Measurements from ENCODE around the gene GPATCH4.
"Not testable (repeated sequence)": the region's sequence is repeated elsewhere in the genome, so short reads cannot be mapped to it uniquely, and the experiment has no call there.

Gene GPATCH4

DNA sequence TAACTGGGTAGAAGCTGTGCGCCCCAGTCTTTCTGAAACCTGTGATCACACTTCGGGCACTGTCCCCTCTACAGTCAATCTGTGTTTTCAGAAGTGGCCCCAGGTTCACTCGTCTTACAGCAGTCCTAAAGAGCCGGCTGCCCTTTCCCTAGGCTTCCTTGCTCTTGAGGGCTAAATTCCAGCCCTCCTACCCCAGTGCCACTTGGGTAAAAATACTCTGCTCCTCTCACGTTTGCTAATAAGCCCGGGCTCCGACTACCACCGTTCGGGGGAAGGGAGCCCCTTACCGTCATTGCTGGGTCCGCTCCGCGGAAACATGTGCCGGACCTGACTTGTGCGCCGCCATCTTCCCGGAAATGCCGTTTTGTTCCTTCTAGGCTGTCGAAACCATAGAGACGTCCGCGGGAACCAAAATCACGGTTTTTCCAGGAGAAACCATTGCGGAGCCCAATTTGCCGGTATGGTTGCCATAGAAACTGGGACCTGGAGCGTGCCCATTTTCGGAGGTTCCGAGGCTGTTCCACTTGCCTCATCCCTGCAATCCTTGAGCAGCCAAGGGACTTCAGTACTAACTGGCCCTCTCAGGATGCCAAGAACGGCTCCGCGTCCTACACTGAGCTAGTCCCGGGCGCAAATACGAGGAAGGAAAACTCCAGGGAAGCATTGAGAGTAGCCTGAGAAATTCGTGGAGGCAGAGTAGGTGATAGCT, at the start of gene GPATCH4:
Gene GPATCH4 (minus strand): TSS at position 358 of the 709 bp plus-strand sequence.
- DNase-seq (ENCODE audit: low spot score) = peak; percentile 97

- no peak for DNase-seq (ENCODE audit: low spot score)
Measured at GRCh38 chr1:156648951-156649350, 47.7 kb upstream of the GPATCH4 start.

GRCh38 chr1:156648496-156648895, 47.2 kb upstream of the GPATCH4 start:
- DNase-seq (ENCODE audit: low spot score) = no peak

DNA sequence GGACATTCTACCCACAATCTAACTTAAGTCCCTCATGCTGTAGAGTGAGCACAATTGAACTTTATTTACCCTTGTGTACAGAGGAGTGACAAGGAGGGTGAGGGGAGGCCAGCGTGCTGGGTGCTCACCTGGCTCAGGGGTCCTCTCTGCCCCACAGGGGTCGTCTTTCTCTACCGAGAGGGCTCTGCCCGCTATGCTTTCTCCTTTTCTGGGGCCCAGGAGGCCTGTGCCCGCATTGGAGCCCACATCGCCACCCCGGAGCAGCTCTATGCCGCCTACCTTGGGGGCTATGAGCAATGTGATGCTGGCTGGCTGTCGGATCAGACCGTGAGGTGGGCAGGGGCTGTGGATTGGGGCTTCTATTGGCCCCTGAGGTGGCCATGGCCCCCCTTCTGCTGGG, 46.1 kb upstream of the GPATCH4 start:
- DNase-seq (ENCODE audit: low spot score) = no peak

DNA sequence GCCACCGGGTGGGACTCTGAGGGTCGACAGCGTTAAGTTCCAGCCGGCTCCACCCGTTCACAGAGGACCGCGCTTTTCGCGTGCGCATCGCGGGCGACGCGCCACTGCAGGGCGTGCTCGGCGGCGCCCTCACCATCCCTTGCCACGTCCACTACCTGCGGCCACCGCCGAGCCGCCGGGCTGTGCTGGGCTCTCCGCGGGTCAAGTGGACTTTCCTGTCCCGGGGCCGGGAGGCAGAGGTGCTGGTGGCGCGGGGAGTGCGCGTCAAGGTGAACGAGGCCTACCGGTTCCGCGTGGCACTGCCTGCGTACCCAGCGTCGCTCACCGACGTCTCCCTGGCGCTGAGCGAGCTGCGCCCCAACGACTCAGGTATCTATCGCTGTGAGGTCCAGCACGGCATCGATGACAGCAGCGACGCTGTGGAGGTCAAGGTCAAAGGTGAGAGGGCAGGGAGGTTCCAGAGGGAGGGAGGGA, 45.5 kb upstream of the GPATCH4 start:
- no peak for DNase-seq (ENCODE audit: low spot score)

- DNase-seq (ENCODE audit: low spot score) = no peak
Measured at GRCh38 chr1:156645666-156646065, 44.4 kb upstream of the GPATCH4 start.

DNA sequence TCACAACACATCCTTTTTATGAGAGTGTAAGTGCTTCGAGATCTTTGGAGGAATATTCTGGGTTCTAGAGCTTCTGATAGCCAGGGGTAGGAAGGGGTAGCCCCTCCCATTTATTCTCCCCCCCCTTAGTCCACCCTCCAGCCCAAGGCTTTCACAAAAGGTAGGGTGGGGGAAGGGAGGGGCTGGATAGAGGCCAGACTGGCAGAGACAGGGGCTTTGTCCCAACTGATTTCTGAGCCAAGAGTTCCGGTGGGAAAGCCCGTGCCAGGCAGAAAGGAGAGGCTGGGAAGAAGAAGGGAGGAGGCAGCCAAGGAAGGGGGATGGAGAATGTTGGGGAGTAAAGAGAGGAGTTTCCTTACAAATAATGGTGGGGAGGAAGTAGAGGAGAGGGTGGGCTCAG, 43.8 kb upstream of the GPATCH4 start:
- DNase-seq (ENCODE audit: low spot score) = no peak

DNA sequence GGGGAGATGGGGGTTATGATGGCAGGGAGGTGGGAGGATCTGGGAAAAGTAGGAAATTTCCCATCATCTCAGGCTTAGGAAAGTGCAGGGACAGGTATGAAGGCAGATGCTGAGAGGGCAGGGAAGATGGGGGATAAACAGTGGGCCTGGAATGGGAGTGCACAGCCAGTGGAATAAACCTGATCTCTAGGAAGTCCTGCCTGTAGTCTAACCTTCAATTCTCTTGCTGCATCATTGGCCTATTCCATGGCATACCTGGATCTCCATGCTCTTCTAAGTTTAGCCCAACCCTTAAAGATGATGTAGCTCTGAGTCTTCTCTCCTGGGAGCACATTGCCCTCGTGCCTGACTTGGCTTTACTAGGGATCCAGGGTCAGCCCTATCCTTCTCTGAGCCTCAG, 43.4 kb upstream of the GPATCH4 start:
- no peak for DNase-seq (ENCODE audit: low spot score)

GRCh38 chr1:156644146-156644545, 42.9 kb upstream of the GPATCH4 start:
- DNase-seq (ENCODE audit: low spot score) = no peak

- DNase-seq (ENCODE audit: low spot score) = no peak
Measured at GRCh38 chr1:156643778-156644092, 42.5 kb upstream of the GPATCH4 start.

GRCh38 chr1:156643049-156643777, 41.9 kb upstream of the GPATCH4 start:
- DNase-seq (ENCODE audit: low spot score) = peak; percentile 48

DNA sequence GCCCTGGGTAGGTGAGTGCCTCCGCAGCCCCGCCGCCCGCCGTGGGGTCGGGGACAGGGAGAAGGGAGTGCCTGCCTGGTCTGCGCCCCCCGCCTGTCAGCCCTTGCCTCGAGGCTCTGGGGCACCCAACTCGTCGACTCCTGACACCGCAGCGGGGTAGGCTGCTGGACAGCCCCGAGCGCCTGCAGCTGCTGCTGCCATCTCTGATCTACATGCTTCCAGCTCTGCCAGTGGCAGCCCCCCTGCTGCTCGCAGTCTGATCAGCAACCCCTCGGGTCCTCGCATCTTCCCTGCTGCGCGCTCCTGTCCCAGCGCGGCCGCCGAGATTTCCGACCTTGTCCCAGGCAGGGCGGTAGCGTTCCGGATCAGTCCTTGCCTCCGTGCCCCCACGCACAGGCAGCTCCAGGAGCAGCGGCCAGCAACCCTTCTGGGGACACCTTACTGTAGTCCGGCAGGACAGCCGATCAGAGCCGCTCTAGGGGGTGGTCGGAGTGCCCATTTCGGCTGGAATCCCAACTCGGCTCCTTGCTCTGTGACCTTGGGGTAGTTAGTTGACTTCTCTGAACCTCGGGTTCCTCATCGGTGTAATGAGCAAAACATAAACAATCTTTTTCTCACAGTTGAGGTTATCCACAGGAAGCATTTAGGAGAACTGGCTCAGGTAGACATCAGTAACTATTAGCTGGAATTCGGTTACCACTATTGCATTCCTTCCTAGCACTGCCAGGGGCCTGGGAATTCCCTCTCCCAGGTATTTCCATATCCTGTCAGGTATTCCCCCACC, 41.2 kb upstream of the GPATCH4 start:
- DNase-seq (ENCODE audit: low spot score) = no peak

DNA sequence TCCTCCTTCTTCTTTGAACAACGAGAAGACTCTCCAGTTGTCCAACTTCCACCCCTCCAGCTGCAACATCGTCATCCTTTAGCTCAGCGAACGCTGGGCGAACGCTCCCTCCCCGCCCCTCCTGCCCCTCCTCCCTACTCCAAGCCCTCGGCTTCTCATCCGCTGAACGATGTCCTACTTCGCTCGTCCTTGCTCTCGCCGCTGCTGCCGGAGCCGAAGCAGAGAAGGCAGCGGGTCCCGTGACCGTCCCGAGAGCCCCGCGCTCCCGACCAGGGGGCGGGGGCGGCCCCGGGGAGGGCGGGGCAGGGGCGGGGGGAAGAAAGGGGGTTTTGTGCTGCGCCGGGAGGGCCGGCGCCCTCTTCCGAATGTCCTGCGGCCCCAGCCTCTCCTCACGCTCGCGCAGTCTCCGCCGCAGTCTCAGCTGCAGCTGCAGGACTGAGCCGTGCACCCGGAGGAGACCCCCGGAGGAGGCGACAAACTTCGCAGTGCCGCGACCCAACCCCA, 40.5 kb upstream of the GPATCH4 start, which contains the start of gene BCAN:
Gene BCAN (plus strand): TSS at position 357 of the 504 bp plus-strand sequence. CDS start 3,938 bp downstream, outside the sequence.
- DNase-seq (ENCODE audit: low spot score) = peak; percentile 58

- no peak for DNase-seq (ENCODE audit: low spot score)
Measured at GRCh38 chr1:156640842-156641706, 39.8 kb upstream of the GPATCH4 start.

DNA sequence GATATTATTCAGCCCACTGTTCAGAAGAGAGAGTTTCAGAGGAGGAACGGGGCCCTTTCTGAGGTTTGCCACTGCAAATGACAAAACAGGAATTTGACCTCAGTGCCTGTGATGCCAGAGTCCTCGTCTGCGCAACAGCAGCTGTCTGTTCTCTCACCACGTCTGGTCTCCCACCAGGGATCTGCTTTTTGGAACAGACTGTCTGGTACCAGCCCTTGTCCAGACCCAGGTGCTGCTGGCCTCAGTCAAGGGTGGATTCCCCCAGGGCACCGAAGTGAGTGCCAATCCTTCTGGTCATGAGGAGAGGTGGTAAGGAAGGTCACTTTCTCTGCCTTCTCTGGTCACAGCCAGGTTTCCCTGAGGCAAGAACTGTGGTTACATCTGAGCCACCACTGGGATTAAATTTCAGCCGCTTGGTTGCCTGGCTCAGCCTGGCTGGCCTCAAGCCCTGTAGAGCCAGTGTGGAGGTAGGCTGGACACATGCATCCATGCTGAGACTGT, 38.4 kb upstream of the GPATCH4 start:
- DNase-seq (ENCODE audit: low spot score) = peak; percentile 47

GRCh38 chr1:156638189-156638985, 37.1 kb upstream of the GPATCH4 start:
- DNase-seq (ENCODE audit: low spot score) = no peak

DNA sequence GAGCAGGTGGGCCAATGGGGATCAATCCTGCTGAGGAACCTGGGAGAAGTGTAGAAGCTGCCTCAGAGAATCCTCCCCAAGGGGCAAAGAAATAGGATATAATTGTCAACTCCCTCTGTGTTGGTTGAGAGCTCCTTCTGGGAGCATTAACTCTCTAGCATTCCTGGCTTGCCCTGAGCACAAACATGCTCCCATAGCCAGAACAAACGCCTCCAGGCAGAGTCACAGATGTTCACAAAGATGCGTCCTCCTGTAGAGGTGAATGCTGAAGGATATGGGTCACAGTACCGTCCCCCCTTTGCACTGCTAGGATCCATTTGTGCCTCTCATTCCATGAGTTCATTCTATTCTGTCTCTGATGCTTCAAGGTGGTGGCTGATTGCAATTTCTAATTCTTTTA, 31.1 kb upstream of the GPATCH4 start:
- DNase-seq (ENCODE audit: low spot score) = no peak

DNA sequence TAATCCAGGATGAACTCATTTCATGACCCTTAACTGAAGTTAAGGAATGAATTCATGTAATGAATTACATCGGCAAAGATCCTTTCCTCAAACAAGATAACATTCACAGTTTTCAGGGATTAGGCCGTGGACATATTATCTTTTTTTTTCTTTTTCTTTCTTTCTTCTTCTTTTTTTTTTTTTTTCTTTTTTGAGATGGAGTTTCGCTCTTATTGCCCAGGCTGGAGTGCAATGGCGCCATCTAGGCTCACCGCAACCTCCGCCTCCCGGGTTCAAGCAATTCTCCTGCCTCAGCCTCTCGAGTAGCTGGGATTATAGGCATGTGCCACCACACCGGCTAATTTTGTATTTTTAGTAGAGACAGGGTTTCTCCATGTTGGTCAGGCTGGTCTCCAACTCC, 29.9 kb upstream of the GPATCH4 start:
- not testable (repeated sequence) for DNase-seq (ENCODE audit: low spot score)

DNA sequence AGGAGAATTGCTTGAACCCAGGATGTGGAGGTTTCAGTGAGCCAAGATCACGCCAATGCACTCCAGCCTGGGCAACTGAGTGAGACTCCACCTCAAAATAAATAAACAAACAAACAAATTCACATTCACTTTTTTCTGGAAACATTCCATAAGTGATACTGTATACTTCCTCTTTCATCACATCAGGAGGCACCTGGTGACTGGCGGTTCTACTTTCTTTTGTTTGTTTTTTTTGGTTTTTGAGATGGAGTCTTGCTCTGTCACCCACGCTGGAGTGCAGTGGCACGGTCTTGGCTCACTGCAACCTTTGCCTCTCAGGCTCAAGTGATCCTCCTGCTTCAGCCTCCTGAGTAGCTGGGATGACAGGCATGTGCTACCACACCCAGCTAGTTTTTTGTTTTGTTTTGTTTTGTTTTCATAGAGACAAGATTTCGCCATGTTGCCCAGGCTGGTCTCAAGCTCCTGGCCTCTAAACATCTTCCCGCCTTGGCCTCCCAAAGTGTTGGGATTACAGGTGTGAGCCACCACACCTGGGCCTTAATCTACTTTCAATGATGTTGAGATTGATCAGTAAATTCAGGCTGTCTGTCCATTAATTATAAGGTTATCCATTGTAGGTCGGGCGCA, 28.7 kb upstream of the GPATCH4 start:
- DNase-seq (ENCODE audit: low spot score) = no peak

DNA sequence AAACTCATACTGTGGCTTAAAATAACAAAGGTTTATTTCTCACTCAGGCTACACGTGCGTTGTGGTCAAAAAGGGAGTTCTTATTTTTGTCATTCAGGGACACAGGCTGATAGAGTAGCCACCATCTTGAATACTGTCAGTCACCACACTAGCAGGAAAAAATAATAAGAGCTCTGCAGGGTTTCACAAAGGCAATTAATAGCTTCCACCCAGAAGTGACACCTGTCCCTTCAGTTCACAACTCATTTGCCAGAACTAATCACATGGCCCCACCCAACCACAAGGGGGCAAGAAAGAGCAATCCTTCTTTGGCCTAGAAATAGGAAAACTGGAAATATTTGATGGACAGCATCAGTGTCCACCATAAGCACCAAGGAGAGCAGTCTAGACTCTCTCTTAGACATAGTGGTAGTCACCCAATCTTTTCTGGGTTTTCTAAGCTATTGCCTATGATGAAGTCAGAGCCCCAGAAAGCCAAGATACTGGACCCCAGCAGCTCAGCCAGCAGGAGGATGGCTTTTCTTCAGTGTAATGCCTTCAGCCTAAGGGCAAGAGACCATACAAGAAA, 26.1 kb upstream of the GPATCH4 start:
- peak; percentile 64 for DNase-seq (ENCODE audit: low spot score)
